ENCODE data around the gene POPDC3.
"Not testable (repeated sequence)": the region's sequence is repeated elsewhere in the genome, so short reads cannot be mapped to it uniquely, and the experiment has no call there.

POPDC3 gene

DNA sequence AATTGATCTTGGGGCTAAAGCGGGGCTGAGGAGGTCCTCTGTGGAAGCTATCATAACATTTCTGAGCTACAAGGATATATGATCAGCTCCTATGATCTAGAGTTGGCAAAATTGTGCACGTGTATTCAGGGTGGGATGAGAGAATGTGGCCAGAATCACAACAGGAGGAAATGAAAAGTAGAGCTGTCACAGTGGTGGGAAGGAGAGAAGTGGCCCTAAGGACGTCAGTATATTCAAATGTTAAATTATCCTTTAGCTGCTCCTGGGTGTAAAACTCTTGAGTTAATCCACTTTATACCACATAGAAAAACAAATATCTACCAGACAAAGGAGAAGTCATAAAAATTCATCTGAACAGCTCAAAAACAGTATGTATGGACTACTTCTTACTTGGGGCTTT is 14.8 kb upstream of the POPDC3 start:
- DNase-seq, result no peak

DNA sequence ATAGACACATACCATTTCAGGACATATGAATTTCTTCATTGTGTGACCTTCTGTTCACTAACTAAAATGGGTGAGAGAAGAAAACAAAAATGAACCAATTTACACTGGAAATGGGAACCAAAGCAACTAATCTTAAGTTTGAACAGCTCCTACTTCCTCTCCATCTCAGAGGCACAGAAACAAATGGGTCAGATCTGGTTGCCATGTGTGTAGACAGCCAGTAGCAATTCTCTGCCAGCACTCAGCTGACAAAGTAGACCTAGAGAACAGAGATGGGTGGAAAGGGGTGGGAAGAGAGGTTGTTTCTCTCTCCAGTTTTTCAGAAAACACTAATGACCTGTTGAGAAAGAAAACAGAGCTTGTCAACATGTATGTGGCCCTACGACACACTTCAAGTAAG is 14.3 kb upstream of the POPDC3 start:
- no peak for DNase-seq

DNA sequence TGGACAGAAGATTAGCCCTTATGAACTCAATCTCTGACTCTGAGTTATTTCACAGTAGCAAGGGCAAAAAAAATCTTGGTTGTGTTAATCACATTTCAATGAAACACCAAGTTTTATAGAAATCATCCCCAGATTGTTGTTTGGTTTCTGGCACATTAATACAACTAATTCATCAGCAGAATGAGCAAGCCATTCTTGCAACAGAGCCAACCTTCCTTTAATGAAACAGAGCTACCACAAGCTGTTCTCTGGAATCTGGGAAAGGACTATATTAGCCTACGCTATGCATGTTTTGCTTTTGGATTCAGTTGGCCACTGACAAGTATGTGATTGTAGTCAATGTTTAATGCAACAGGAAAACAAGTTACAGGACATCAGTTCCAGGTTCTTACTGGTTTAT is 13.8 kb upstream of the POPDC3 start:
- no peak for DNase-seq

DNA sequence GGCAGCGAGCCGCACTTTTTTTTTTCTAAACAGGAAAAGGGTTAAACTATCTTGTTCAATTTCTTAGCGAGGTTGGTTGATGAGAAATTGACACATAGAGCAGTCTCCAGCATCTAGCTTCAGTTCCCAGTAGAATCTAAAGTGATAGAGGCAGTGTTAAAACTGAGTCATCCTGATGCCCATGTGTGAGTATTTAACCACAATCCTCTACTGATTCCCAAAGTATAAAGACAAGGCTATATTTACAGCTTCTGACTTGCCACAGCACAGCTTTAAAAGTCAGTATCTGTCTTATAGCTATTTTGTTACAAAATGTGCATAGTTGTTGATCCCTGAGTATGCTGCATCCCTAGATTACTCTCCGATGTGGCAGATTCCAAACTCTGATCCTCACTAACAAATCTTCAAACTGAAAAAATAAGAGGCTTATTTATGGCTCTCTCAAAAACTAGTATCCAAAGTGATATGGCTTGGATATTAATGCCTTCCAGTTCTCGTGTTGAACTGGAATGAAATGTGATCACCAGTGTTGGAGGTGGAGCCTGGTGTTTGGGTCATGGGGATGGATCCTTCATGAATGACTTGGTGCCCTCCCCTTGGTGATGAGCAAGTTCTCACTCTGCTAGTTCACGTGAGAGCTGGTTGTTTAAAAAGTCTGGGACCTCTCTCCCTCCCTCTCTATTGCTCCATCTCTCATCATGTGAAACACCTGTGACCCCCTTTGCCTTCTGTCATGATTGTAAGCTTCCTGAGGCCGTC is 13.1 kb upstream of the POPDC3 start:
- DNase-seq, result peak; percentile 12

DNA sequence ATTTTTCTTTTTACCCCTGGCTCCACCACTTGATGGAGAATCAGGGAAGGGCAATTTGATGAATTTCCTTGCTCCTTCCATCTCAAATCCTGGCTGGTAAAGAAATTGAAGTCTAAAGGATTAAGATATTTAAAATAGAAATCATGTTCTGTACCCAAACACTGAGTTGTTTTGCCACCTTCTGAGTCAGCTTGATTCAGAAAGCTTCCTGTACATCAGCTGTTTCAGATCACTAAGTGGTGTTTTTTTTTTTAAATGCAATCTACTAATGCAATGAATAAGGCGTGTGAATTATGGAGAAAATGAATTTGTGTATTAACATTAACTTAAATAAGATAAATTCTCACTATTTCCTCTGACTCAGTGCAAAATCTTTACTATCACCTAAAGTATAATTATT is 11.5 kb upstream of the POPDC3 start:
- no peak for DNase-seq

DNA sequence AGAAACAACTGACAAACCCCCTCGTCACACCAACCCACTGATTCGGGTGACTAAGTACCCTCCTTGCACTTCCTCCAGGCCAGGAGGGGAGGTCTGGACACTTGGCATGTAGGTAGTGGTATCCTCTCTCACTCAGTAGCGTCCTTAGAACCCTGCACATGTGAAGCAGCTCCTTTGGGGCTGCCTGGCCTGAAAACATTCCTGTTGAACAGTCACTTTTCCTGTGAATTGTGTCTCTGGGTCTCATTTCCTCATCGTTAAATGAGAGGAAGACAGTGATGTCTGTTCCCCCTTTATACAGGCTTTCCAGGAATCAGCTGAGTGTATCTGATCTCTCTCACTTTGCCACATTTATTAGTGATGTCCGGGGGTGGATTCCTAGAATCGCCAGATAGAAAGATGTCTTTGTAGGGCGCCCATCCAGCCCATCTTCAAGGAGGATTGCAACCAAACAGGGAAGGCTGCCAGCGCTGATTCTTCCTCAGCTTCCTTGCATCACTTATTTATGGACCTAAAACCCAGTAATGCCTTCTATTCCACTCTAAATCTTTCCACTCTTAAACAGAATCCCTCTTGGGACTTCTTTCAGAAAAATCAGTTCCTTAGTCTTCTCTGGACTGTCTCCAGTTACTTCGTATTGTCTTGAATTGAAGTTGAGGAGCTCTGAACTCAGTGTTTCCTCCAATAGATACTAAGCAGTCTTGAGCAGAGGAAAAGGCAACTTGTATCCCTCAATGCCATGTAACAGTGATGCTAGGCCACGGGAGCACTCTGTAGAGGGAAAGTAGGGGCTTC is 9.4 kb upstream of the POPDC3 start:
- no peak for DNase-seq

DNA sequence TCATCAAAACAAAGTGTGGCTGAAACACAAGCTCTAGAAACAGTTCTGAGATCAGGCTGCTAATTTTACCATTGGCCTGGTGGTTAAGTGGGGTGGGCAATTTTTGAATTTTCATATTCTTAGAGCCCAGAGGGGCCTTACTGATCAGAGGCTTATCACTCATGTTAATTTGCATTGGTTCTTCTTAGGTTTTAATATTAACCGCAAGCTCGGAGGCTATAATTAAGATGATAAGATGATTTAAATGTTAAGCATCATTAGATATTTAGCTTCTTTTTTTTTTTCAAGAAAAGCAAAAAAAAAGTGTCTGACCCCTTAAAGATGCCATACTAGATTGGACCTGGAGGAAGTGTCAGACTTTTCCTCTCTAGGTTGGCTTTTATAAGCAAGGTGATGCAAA is 8.4 kb upstream of the POPDC3 start:
- no peak for DNase-seq

DNA sequence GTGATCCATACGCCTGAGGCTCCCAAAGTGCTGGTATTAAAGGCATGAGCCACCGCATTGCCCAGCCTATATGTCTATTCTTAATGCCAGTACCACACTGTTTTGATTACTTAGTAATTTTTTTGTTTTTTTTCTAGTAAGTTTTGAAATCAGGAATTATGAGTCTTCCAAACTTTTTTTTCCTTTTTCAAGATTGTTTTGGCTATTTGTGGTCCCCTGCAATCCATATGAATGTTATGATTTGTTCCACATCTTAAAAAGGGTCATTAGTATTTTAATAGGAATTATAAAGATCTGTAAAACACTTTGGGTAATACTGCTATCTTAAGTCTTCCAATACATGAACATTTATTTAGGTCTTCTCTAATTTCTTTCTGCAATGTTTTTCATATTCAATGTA is 6.8 kb upstream of the POPDC3 start:
- DNase-seq, result no peak

DNA sequence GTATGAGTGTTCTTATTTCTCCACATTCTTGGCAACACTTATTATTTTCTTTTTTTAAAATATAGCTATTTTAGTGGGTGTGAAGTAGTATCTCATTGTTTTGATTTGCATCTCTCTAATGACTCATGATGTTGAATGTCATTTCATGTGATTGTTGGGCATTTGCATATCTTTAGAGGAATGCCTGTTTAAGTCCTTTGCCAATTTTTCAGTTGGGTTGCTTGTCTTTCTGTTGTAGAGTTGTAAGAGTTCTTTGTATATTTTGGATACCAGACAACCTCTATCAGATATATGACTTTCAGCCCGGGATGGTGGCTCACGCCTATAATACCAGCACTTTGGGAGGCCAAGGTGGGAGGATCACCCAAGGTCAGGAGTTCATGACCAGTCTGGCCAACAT is 5.1 kb upstream of the POPDC3 start:
- DNase-seq, result no peak

DNA sequence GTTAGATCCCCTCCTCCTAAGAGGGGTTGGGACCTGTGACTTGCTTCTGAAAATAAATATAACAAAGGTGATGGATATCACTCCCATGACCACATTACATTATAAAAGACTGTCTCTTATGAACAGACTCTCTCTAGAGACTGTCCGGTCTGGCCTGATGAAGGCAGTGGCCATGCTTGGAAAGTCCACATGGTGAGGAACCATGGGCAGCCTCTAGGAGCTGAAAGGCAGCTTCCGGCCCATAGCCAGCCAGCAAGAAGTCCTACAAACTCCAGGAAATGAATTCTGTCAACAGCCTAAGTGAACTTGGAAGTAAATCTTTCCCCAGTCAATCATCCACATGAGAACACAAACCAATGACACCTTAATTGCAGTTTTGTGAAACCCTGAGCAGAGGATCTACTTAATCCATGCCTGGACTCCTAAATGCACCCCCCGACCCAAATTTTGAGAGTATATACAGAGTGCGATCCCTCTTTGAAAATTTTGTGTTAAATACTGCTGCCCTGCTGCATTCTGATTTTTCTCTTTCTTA is 2.2 kb upstream of the POPDC3 start:
- DNase-seq, result no peak

DNA sequence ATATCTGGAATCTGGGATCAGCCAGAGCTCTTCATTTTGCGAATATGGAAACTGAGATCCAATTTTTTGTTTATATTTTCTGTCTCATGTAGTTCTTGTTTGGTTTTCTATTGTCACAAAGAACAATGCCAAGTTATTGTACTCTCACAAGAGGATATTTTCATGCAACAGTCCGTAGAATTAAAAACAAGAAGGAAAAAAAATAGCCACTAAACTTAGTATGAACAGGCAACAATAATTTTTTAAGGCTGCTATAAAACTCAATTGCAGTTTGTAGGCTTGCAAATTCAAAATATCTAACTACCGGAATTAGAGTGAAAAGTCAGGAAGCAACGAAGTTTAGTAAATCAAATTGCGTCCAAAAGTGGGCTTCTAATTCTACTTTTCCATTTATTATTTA is 1.2 kb downstream of the POPDC3 start:
- no peak for DNase-seq

DNA sequence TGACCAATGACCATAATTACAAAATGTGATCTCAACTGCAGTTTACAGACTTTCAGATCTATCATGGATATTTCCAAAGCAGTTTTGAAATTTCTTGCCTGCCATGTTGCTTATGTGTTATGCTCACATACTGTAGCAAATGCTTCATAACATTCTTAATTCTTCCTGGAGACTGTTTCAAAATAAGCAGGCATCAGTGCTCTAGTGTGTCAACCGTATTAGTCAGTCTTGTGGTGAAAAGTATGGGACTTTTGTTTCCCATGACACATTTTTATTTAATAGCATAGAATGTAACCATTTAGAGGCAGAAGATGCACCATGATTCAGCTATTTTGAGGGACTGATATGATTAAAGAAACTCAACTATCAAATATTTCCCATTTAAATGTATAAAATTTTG is 1.7 kb downstream of the POPDC3 start:
- no peak for DNase-seq

DNA sequence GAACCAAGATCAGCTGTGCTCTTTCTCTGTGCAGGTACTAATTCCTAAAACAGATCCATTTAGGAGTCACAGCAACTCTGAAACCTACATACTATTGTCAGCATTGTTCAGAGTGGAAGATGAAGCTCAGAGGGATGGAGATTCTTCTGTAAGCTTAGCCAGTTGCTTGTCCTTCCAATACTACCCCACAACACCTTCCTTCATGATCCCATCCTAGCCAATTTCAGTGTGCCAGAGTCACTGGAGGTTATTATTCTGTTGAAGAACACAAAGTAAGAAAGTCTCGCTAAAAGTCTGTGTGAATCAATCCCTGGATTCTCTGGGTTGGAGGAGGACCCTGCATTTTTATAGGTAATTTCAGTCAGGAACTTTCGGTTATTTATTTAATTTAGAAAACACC is 2.3 kb downstream of the POPDC3 start:
- no peak for DNase-seq

DNA sequence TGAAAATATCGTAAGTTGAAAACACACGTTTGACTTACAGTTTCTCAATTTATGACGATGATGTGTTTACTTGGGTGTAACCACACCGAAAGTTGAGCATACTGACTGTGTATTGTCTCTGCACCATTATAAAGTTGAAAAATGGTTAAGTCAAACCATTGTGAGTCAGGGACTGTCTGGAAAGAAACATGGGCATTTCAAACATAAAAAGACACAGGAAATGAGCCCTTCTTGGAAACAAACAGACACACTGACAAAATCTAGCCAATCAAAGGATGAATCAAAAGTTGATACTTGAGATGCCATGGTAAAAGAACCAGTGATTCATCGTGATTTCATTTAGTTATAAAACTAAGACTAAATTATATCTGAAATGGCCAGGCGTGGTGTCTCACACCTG is 5.3 kb downstream of the POPDC3 start:
- no peak for DNase-seq

DNA sequence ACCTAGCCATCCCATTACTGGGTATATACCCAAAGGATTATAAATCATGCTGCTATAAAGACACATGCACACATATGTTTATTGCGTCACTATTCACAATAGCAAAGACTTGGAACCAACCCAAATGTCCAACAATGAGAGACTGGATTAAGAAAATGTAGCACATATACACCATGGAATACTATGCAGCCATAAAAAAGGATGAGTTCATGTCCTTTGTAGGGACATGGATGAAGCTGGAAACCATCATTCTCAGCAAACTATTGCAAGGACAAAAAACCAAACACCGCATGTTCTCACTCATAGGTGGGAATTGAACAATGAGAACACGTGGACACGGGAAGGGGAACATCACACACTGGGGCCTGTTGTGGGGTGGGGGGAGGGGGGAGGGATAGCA is 7.3 kb downstream of the POPDC3 start:
- DNase-seq, result not testable (repeated sequence)

DNA sequence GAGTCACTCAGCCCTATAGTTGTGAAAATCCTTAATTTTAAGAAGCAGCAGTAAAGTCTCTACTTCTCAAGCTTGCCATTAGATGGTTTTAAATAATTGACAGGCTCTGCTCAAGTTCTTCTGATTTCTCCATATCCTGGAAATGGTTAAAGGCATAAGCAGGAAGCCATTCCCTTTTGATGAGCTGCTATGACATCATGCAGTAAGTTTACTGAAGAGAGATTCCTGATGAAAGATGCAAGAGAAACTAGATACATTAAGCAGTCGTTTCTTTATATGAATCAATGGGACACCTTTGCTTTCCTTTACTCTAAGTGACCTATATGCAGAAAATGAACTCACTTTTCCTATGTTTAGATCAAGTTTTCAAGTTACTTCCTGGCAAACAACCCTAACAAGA is 9.8 kb downstream of the POPDC3 start:
- no peak for DNase-seq

DNA sequence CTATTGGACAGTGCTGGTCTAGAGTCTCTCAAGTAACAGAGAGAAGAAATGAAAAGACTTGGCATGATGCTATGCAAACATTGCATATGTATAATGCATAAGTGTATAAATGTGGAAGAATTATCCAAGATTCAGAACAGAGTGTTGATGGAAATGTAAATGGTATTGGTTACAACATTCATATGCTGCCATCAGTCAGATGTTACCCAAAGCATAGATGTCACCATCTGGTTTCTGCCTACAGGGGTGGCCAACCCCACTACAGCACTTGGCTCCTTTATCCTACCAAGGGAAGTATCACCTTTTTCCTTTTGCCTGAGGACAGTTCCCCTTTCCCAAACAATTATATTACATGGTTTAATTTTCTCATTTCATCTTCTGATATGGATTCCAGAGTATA is 11.9 kb downstream of the POPDC3 start:
- no peak for DNase-seq

DNA sequence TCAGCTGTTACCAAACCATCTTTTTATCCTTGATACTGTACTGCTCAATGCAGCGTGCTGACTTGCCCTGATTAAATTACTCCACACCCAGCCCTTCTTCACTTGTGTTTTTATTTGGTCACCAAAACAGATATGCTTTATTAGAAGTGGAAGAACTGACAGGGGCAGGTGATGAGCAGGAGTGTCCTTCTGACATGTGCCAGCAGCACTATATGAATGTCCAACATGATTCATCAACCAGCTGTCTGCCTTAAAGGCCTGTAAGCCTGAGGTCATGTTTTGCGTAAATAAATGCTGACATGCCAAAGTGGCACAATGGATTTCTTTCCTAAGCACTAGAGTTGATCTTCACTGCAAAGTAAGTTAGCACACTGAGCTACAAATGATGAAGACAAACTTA is 15.4 kb downstream of the POPDC3 start:
- DNase-seq, result no peak

DNA sequence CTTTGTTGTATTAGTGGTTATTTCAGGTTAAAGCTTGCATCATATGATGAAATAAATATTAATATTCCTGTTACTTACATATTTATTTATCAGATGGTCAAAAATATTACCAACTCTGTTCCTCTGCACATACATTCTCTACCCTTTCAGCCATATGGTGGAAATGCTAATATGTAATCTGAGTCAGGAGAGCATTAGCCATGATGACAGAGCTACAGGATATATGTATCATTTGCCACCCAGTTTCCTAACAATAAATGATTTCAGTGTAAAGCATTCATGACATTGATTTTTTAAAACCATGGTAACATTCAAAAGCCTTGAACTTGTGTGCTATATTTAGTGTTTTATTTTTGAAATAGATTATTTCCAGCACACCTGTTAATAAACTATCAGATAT is 16.6 kb downstream of the POPDC3 start:
- DNase-seq, result no peak

DNA sequence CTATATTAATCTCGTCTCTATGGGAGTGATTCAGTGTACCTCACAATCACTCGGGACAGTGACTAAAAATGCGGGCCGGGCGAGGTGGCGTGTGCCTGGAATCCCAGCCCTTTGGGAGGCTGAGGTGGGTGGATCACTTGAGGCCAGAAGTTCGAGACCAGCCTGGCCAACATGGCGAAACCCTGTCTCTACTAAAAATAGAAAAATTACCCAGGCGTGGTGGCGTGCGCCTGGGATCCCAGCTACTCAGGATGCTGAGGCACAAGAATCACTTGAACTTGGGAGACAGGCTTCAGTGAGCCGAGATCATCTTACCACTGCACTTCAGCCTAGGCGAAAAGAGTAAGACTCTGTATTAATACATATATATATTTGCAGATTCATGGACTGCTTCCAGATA is 17.4 kb downstream of the POPDC3 start:
- DNase-seq, result no peak

DNA sequence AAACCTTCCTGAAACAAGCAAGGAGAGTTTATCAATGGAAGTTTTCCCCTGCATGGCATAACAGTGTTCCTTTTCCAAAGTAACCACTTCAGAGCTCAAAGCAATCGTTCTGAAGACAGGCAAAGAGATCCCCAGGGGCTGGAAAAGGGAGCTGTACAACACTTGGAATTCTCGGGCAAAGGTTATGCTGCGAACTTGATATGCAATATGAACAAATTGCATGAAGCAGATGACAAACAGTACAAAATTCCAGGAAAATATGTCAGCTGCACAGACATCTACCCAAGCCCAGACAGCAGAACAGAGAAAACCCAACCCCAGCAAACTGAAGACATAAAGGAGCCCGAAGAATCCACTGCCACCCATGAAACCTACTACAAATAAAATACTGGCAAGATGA is 18.4 kb downstream of the POPDC3 start:
- DNase-seq, result no peak

DNA sequence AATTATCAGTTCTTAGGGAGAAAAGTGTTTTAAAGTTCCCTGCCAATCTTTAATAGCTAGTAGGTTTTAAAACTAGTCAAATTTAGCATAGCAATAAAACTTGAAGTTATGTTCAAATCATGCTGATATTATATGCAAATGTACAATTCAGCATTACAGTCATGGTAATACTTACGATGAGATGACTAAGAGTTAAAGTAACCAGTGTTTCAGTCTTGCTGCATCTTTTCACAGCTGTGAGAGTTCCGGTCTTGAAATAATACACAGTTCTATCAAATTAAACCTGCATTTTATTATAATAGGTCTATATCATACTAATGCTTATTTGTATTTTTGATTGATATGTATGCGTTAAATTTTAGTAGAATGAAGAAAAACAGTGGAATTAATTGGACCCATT is 26.1 kb downstream of the POPDC3 start:
- DNase-seq, result no peak

DNA sequence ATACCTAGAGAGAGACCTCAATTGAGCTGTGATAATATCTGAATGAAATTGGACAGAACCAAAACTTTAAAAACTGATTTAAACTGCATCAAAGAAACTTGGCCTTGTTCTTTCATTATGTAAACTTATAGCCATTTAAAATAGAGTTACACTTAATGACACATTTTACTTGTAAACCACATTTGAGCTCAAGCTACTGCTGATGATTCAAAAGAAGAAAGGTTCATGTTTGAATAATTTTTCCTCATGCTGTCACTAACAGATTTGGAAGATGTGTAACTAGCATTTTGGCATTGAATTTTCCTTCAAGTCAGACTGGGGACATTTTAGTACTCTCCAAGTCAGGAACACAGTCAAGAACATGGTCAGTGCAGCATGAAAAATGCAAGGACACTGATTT is 26.9 kb downstream of the POPDC3 start:
- no peak for DNase-seq

DNA sequence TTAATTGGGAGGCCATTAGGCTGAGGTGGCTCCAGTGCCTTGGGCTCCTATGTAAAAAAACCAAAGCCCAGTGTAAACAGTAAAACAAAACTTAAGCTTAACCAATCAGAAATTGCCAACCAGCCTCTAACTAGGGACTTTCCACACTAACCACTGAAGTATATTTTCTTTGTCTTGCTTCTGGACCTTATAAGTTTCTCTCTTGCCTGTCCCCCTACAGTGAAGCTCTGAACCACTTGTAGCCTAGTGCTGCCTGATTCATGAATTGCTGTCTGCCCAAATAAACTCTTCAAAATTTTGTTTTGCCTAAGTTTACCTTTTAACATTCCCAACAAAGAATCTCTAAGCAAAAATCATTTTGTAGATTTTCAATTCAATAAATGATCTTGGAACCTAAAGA is 28.2 kb downstream of the POPDC3 start:
- no peak for DNase-seq

DNA sequence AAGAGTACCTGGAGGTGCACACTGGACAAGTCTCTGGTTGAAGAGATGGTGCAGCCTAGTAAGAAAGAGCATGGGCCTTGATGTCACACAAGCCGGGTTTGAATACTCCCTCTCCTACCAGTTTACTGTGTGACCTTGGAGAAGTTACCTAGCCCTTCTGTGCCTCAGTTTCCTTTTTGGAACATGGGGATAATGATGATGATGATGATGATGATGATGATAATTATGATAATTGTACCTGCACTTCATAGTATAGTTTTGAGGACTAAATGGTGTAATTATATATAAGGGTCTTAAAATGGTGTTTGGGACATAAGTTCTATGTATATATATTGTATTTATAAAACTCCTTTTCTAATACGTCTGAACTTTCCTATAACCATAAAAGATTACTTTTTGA is 41.7 kb downstream of the POPDC3 start:
- no peak for DNase-seq
